ENCODE results near the gene BSN.

Gene BSN

GRCh38 chr3:49642708-49643145, 88.5 kb downstream of the BSN start:
- Histone ChIP-seq H3K27me3 (replicated peaks) (no peaks in the 10 kb centered on the region), H3K4me3 (ENCODE audit: low read depth, low read length) (no peak overlapping the region), H3K27ac (no peak overlapping the region), H3K36me3 (replicated peaks) (no peaks in the 10 kb centered on the region)
- no peak for TF ChIP-seq CTCF (IDR thresholded peaks at IDR 0.05; ENCODE audit: low read depth, low read length, missing control alignments)
- in situ Hi-C loops (cut with HindIII; ENCODE audit: low pct_ligation_motif_present, low sequenced_read_pairs): no loop called here
- DNase-seq: no peak

GRCh38 chr3:49644684-49645083, 90.4 kb downstream of the BSN start:
- no peak for DNase-seq
- no peaks in the 10 kb centered on the region for H3K36me3 ChIP-seq (replicated peaks)
- no peaks in the 10 kb centered on the region for H3K27me3 ChIP-seq (replicated peaks)
- no peak overlapping the region for H3K4me3 ChIP-seq (ENCODE audit: low read depth, low read length)
- no peak for TF ChIP-seq CTCF (IDR thresholded peaks at IDR 0.05; ENCODE audit: low read depth, low read length, missing control alignments)
- H3K27ac ChIP-seq: no peak overlapping the region
- in situ Hi-C loops (cut with HindIII; ENCODE audit: low pct_ligation_motif_present, low sequenced_read_pairs): no loop called here

GRCh38 chr3:49646236-49646635, 92.0 kb downstream of the BSN start:
- Histone ChIP-seq H3K4me3 (ENCODE audit: low read depth, low read length) (no peak overlapping the region), H3K36me3 (replicated peaks) (no peaks in the 10 kb centered on the region), H3K27ac (no peak overlapping the region), H3K27me3 (replicated peaks) (no peaks in the 10 kb centered on the region)
- in situ Hi-C loops (cut with HindIII; ENCODE audit: low pct_ligation_motif_present, low sequenced_read_pairs): no loop called here
- no peak for DNase-seq
- no peak for TF ChIP-seq CTCF (IDR thresholded peaks at IDR 0.05; ENCODE audit: low read depth, low read length, missing control alignments)

- Histone ChIP-seq H3K4me3 (ENCODE audit: low read depth, low read length) (no peak overlapping the region), H3K27ac (no peak overlapping the region), H3K36me3 (replicated peaks) (no peaks in the 10 kb centered on the region), H3K27me3 (replicated peaks) (no peaks in the 10 kb centered on the region)
- in situ Hi-C loops (cut with HindIII; ENCODE audit: low pct_ligation_motif_present, low sequenced_read_pairs): no loop called here
- DNase-seq: no peak
- TF ChIP-seq CTCF (IDR thresholded peaks at IDR 0.05; ENCODE audit: low read depth, low read length, missing control alignments): no peak
Observed at GRCh38 chr3:49647741-49648140, 93.5 kb downstream of the BSN start.

- Histone ChIP-seq H3K27me3 (replicated peaks) (no peaks in the 10 kb centered on the region), H3K27ac (no peak overlapping the region), H3K4me3 (ENCODE audit: low read depth, low read length) (no peak overlapping the region), H3K36me3 (replicated peaks) (no peaks in the 10 kb centered on the region)
- no peak for DNase-seq
- in situ Hi-C loops (cut with HindIII; ENCODE audit: low pct_ligation_motif_present, low sequenced_read_pairs): no loop called here
- no peak for TF ChIP-seq CTCF (IDR thresholded peaks at IDR 0.05; ENCODE audit: low read depth, low read length, missing control alignments)
Observed at GRCh38 chr3:49648354-49649019, 94.2 kb downstream of the BSN start.

GRCh38 chr3:49649576-49649975, 95.3 kb downstream of the BSN start:
- Histone ChIP-seq H3K36me3 (replicated peaks) (no peaks in the 10 kb centered on the region), H3K27me3 (replicated peaks) (no peaks in the 10 kb centered on the region), H3K27ac (no peak overlapping the region), H3K4me3 (ENCODE audit: low read depth, low read length) (no peak overlapping the region)
- TF ChIP-seq CTCF (IDR thresholded peaks at IDR 0.05; ENCODE audit: low read depth, low read length, missing control alignments): no peak
- in situ Hi-C loops (cut with HindIII; ENCODE audit: low pct_ligation_motif_present, low sequenced_read_pairs): no loop called here
- no peak for DNase-seq

Data from brain microvascular endothelial cell (primary cell).